ENCODE measurements around the gene SLC22A13. TPM values are rescaled to one million over a fixed set of nuclear protein-coding genes. Genes with fewer than 3 reads are reported as not detected.

Gene SLC22A13
- total and polyA plus RNA-seq, 9 of the 15 experiments (the other 6 are each of a cell fraction or from before 2014, with no cell fraction given) = 0.09 to 0.49 (median 0.17) TPM; not detected in 3

DNA sequence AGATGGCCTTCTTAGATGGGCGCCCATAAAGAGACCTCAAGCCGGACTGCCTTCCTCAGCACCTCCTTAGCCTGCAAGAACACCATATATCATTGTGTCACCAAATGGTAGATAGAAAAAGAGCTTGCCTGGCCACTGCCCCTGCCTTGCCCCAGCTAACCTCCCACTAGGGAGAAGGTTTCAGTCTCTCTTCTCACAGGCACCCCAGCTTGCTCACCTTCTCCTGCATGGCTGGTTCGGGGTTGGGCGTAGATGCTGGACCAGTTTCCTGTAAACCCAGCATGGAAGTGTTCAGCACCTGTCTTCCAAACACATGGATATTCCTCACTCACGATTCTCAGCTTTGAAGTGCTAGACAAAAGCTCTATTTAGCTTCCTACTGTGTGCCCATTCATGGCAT lies 13.2 kb downstream of the SLC22A13 start:
- in situ Hi-C loops (cut with MboI) = no loop called here
- H3K4me3 ChIP-seq = no peak overlapping the region
- peaks cover 3% of the 10 kb centered on the region for H3K9me1 ChIP-seq (ENCODE audit: control insufficient read depth, insufficient read depth, low read length)
- ChIA-PET CTCF (ENCODE audit: low intra/inter-chr PET ratio) (no interaction called here), POLR2A (interaction anchor here (1.9 kb wide), 1 partner anchor 11 kb away, joined by 6 read pairs; no protein-coding TSS in a partner anchor)
- no peak overlapping the region for H3K4me2 ChIP-seq (ENCODE audit: insufficient read depth, low read length)
- no peak overlapping the region for H2AFZ ChIP-seq (ENCODE audit: low read depth, low read length)
- H3K79me2 ChIP-seq (ENCODE audit: control insufficient read depth, insufficient read depth, low read length) = no peaks in the 10 kb centered on the region
- no peaks in the 10 kb centered on the region for H3K9me3 ChIP-seq (replicated peaks; ENCODE audit: control insufficient read depth, insufficient read depth, low read depth, low read length)
- BruUV-seq (replicated peaks) = no TSS peak
- FAIRE-seq (no peak), DNase-seq (ENCODE audit: extremely low read depth in 1 of 4, low spot score in 3 of 4) (peak in 2 of 4 experiments; percentile 5 to 7), ATAC-seq (no peak)
- peaks cover 0 to 3% of the 10 kb centered on the region in 2 experiments; a peak in 2 of 5 replicates for H3K27me3 ChIP-seq (ENCODE audit: control insufficient read depth in 2 of 2, insufficient read depth in 2 of 2, low read length in 2 of 2)
- 0 out of 4 replicates have a peak overlapping the region, but pooled peaks of 1 of the 2 experiments have one; percentile 0 for H3K9ac ChIP-seq (ENCODE audit: insufficient read depth in 1 of 2, low read depth in 2 of 2, low read length in 2 of 2)
- 9% methylated on average over 5 of the region's 5 CpGs for WGBS (ENCODE audit: insufficient coverage, low coverage, missing lambda C conversion rate)
- H4K20me1 ChIP-seq (replicated peaks; ENCODE audit: control insufficient read depth, insufficient read depth, low read length) = no peaks in the 10 kb centered on the region
- intact Hi-C loops (cut with micrococcal nuclease) = no loop called here
- H3K36me3 ChIP-seq (ENCODE audit: control insufficient read depth, insufficient read depth, low read length) = no peaks in the 10 kb centered on the region
- H3K4me1 ChIP-seq (replicated peaks in 1 of 2; ENCODE audit: control insufficient read depth in 2 of 2, insufficient read depth in 2 of 2, low read length in 2 of 2) = peaks cover 0 to 18% of the 10 kb centered on the region in 2 experiments; a peak in 2 of 5 replicates
- TF ChIP-seq PBX2 (CRISPR knock-in tag; IDR thresholded peaks at IDR 0.05; ENCODE audit: low read depth) (no peak), PBX2 (tag; conservative IDR thresholded peaks at IDR 0.05; ENCODE audit: low read depth) (peak; percentile 59), TCF3 (CRISPR knock-in tag; IDR thresholded peaks at IDR 0.05) (no peak), MEIS2 (IDR thresholded peaks at IDR 0.05; ENCODE audit: partially characterized antibody) (peak; percentile 32), HNRNPH1 (optimal IDR thresholded peaks at IDR 0.05; ENCODE audit: low read depth, low read length) (no peak)
- TF ChIP-seq, protein P1, sequence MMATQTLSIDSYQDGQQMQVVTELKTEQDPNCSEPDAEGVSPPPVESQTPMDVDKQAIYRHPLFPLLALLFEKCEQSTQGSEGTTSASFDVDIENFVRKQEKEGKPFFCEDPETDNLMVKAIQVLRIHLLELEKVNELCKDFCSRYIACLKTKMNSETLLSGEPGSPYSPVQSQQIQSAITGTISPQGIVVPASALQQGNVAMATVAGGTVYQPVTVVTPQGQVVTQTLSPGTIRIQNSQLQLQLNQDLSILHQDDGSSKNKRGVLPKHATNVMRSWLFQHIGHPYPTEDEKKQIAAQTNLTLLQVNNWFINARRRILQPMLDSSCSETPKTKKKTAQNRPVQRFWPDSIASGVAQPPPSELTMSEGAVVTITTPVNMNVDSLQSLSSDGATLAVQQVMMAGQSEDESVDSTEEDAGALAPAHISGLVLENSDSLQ (IDR thresholded peaks at IDR 0.05) = 0 out of 2 replicates have a peak, but pooled peaks have one; percentile 26
- no peak overlapping the region for H3K27ac ChIP-seq (ENCODE audit: extremely low read depth, low read depth, low read length)

Measured in K562 (cell line).